ENCODE measurements around the gene ACTRT2. TPM values are rescaled to one million over a fixed set of nuclear protein-coding genes. Genes with fewer than 3 reads are reported as not detected.

The ACTRT2 gene
- total RNA-seq, 1 donor from 2014 or later, result not detected

- H3K4me1 ChIP-seq, result no peaks in the 10 kb centered on the region
- no peak for DNase-seq
- H3K9me3 ChIP-seq (replicated peaks), result peaks cover 10% of the 10 kb centered on the region
- no peak overlapping the region for H3K4me3 ChIP-seq
- H3K27me3 ChIP-seq (ENCODE audit: low read depth), result peaks cover 85% of the 10 kb centered on the region
- no peak overlapping the region for H3K27ac ChIP-seq (replicated peaks)
- intact Hi-C loops (cut with micrococcal nuclease), result no loop called here
- TF ChIP-seq, protein P1, sequence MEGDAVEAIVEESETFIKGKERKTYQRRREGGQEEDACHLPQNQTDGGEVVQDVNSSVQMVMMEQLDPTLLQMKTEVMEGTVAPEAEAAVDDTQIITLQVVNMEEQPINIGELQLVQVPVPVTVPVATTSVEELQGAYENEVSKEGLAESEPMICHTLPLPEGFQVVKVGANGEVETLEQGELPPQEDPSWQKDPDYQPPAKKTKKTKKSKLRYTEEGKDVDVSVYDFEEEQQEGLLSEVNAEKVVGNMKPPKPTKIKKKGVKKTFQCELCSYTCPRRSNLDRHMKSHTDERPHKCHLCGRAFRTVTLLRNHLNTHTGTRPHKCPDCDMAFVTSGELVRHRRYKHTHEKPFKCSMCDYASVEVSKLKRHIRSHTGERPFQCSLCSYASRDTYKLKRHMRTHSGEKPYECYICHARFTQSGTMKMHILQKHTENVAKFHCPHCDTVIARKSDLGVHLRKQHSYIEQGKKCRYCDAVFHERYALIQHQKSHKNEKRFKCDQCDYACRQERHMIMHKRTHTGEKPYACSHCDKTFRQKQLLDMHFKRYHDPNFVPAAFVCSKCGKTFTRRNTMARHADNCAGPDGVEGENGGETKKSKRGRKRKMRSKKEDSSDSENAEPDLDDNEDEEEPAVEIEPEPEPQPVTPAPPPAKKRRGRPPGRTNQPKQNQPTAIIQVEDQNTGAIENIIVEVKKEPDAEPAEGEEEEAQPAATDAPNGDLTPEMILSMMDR (IDR thresholded peaks at IDR 0.05; ENCODE audit: borderline replicate concordance), result no peak
- no peaks in the 10 kb centered on the region for H3K36me3 ChIP-seq
Observed at GRCh38 chr1:3002349-3003038, 18.8 kb upstream of the ACTRT2 start.

DNA sequence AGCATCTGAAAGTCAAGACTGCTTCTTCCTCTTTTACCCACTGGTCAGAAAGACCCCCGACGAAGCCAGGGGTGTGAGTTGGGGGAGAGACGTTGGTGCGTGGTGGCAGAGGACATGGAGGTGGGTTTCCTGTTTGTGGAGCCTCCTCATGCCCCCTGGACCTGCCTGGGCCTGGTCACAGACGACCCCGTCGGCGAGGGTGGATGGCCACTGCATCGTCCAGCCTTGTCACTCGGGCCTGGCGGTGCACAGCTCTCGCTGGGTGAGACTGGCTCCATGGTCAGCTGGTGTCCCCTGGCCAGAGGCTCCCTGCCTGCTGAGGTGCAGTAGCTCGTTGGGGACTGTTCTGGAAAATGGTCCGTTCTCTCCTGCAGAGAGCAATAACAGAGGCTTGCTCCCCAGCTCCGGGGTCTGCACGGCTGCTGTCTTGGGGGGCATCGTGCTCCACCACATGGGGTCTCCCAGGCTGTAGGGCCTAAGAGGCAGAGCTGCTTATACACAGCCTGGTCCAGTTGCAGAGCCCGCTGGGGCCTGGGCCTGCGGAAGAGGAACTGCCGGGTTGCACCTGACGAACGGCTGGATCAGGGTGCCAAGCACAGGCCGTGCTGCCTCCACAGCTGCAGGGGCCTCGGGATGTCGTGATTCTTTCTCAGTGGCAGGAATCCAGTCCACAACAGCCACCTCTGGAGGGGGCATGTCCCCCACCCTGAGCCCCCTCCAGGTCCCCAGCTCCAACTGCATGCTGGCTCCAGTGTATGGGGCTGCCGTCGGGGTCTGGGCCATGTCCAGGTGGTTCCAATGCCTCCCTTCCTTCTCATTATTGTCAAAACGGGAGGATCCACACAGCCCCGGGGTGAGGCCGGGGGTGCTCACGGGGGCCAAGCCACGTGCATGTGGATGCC lies 18.0 kb upstream of the ACTRT2 start:
- DNase-seq, result no peak
- intact Hi-C loops (cut with micrococcal nuclease), result no loop called here
- H3K27ac ChIP-seq (replicated peaks), result no peak overlapping the region

DNA sequence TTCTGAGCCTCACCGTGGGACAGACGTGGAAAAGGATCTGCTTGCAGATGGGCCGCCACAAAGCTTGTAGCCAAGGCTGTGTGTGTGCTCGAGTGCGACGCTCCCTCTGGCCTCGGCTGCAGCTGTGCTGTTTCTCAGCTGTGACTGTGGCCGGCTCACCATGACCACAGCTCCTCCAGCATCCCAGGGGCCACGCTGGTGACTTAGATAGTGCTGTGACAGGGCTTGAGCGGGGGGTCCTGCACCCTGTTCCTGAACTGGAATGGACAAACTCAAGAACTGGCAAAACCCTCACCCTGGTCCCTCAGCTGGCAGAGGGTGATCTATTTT lies 17.4 kb upstream of the ACTRT2 start:
- TF ChIP-seq, protein P1 (IDR thresholded peaks at IDR 0.05; ENCODE audit: borderline replicate concordance), result no peak
- Histone ChIP-seq H3K4me1 (no peaks in the 10 kb centered on the region), H3K27me3 (ENCODE audit: low read depth) (peaks cover 78% of the 10 kb centered on the region), H3K27ac (replicated peaks) (no peak overlapping the region), H3K9me3 (replicated peaks) (peaks cover 21% of the 10 kb centered on the region), H3K36me3 (no peaks in the 10 kb centered on the region), H3K4me3 (no peak overlapping the region)
- intact Hi-C loops (cut with micrococcal nuclease), result no loop called here
- DNase-seq, result no peak

More for the DNA sequence above, 18.0 kb upstream of the ACTRT2 start:
- TF ChIP-seq, protein P1 (IDR thresholded peaks at IDR 0.05; ENCODE audit: borderline replicate concordance), result no peak
- no peaks in the 10 kb centered on the region for H3K36me3 ChIP-seq
- peaks cover 82% of the 10 kb centered on the region for H3K27me3 ChIP-seq (ENCODE audit: low read depth)
- H3K9me3 ChIP-seq (replicated peaks), result peaks cover 15% of the 10 kb centered on the region
- no peak overlapping the region for H3K4me3 ChIP-seq
- no peaks in the 10 kb centered on the region for H3K4me1 ChIP-seq

DNA sequence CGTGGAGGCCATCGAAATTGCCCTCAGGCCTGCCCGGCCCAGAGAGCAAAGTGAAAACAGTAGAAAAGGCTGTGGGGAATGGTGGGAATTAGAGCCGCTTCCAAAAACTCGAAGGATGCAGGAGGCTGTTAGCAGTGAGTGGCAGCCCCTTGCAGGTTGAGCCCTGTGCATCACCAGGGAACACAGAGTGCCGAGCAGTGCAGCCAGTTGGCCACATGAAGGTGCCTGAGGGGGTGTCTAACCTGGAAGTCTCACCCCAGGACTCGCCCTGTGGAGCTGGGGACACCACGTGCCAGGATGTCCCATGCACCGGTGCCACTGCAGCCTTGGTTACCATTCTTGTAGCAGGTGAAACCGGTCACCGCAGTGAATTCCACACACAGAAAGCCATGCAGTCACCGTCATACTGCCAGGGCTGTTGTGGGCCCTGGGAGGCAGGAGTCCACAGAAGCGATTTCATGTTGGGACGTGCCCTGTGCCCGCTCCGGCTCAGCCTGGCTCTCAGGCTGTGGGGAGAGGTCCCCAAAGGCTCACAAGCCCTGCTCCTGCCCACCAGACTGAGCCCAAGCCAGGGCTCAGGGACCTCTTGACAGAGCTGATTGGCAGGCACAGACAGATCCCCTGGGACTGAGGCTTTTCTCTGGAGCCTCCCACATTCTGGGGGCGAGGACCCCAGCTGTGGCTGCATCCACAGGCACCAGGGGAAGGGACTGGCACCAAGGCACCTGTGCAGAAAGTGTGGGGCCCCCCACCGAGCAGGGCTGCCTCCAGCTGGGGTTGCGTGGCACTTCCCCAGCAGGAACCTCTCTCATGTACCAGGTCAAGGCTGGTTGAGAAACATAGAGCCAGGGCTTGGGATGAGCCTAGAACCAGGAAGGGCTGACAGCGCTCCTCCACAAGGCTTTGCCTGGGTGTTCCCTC lies 16.7 kb upstream of the ACTRT2 start:
- Histone ChIP-seq H3K9me3 (replicated peaks) (peaks cover 26% of the 10 kb centered on the region), H3K4me1 (no peaks in the 10 kb centered on the region), H3K27me3 (ENCODE audit: low read depth) (peaks cover 78% of the 10 kb centered on the region), H3K27ac (replicated peaks) (no peak overlapping the region), H3K4me3 (no peak overlapping the region), H3K36me3 (no peaks in the 10 kb centered on the region)
- DNase-seq, result no peak
- intact Hi-C loops (cut with micrococcal nuclease), result no loop called here
- TF ChIP-seq, protein P1 (IDR thresholded peaks at IDR 0.05; ENCODE audit: borderline replicate concordance), result no peak

DNA sequence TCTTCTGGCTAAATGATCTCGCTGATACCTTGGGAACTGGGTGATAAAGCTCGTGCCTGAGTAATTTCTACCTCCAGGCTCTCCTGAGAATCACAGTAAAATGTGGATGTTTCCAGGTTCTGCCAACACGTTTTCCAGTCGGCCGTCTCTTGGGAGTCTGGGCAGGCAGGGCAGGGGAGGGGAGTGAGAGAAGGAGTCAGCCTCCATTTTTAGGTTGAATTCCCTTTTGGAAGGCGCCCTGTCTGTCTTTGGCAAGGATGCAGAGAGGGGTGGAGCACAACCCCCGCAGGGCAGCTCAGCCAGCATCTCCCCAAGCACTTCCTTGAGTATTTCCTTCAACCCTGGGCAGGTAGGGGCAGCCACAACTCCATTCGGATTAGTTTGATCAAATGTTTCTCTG lies 15.5 kb upstream of the ACTRT2 start:
- no peaks in the 10 kb centered on the region for H3K4me1 ChIP-seq
- TF ChIP-seq, protein P1 (IDR thresholded peaks at IDR 0.05; ENCODE audit: borderline replicate concordance), result no peak
- no peak overlapping the region for H3K27ac ChIP-seq (replicated peaks)
- intact Hi-C loops (cut with micrococcal nuclease), result no loop called here
- peaks cover 72% of the 10 kb centered on the region for H3K27me3 ChIP-seq (ENCODE audit: low read depth)
- no peaks in the 10 kb centered on the region for H3K36me3 ChIP-seq
- peaks cover 26% of the 10 kb centered on the region for H3K9me3 ChIP-seq (replicated peaks)
- DNase-seq, result no peak
- H3K4me3 ChIP-seq, result no peak overlapping the region

Data from left ventricle myocardium inferior (tissue), 1 donor.